Pancreas (tissue), 10 donors: Measurements from ENCODE around the gene AMER3. TPM values are rescaled to one million over a fixed set of nuclear protein-coding genes. Genes with fewer than 3 reads are reported as not detected.

ENCODE experiments used
- ATAC-seq, 4 donors: fragments of 200-7000 bp; cut with Tn5 transposase; one replicate each; pipeline versions ENCODE4 v1.8.0 to v1.9.1; 2020; ENCODE audit warnings: mild to moderate bottlenecking in 4 of 4, moderate library complexity in 4 of 4
- DNase-seq, 6 donors: peaks; one replicate each; pipeline ENCODE4 v3.0.0-alpha.2; 2020
- FAIRE-seq: peaks from 2 replicates; lab custom pipeline; 2012; peaks lifted over from hg19 to GRCh38; lab: Jason Lieb, UNC
- H3K27ac ChIP-seq, 4 donors: fragments of 200-600 bp; sonication (generic); 1 replicate in 3 of 4; 2 replicates in 1 of 4; pipeline versions ENCODE4 v1.5.0 to v1.8.0; 2020
- H3K27me3 ChIP-seq, 4 donors: fragments of 200-600 bp; one replicate each; pipeline ENCODE4 v1.8.0; 2021
- H3K36me3 ChIP-seq, 3 donors: fragments of 200-600 bp; sonication (generic) in 1 of 3; one replicate each; pipeline versions ENCODE4 v1.5.0 to v1.8.0; 2020 to 2021
- H3K4me1 ChIP-seq, 3 donors: fragments of 200-600 bp; one replicate each; pipeline ENCODE4 v1.8.0; 2021
- H3K4me3 ChIP-seq, 4 donors: fragments of 200-600 bp; sonication (generic) in 2 of 4; one replicate each; pipeline versions ENCODE4 v1.5.0 to v1.8.0; 2020 to 2021
- H3K9me3 ChIP-seq, 4 donors: fragments of 200-600 bp; one replicate each; pipeline ENCODE4 v1.8.0; 2021
- CTCF ChIP-seq, 4 donors: fragments of 200-600 bp; sonication (generic) in 3 of 4; IDR thresholded peaks; one replicate each; pipeline versions ENCODE4 v1.5.0 to v1.8.0; 2021; ENCODE audit warnings: antibody characterized with exemption in 4 of 4
- WGBS, 2 donors: extraction: QIAGEN DNeasy Blood & Tissue Kit; methylation state at CpG; one replicate each; pipeline ENCODE4 v1.1.7; 2013; 5-methylcytosine and 5-hydroxymethylcytosine counted together
- intact Hi-C, 3 donors: fragments of 100-400 bp; cut with DNase I; formaldehyde crosslinking; loops; one replicate each; pipeline versions ENCODE4 v1.11.1 to v1.14.2; 2022
- polyA plus RNA-seq, 2 donors: library from polyadenylated mRNA; stranded (reverse); fragments of 200-250 nt; gene quantifications; one replicate each; pipeline ENCODE4 v1.2.3, GENCODE V29; 2013
- total RNA-seq, 6 donors: library from RNA; stranded (reverse); fragmentation: NEBNext Ultra II Directional in 4 of 6; extraction: Animal tissue kit (Norgen Biotek cat#: 25700) in 4 of 6; gene quantifications; one replicate each; pipeline versions ENCODE4 v1.2.1 to v1.2.4, GENCODE V29; 2021 to 2023
- donor health status: healthy with polysubstance abuse.
- donor health status: DM: no; HTN: no; CAD: no; lungs with moderate emphysema.
- donor health status: DM: no; HTN: no; CAD: no.
- donor health status: control.
- donor health status: control.
- donor health status: Bipolar disorder and iron deficiency.
- donor health status: DM: yes; HTN: yes; CAD: no.
- donor health status: DM: no; HTN: no; CAD: no.
- donor health status: DM: no; HTN: no; CAD: no.
- donor health status: DM: yes; HTN: yes; CAD: no.

The AMER3 gene
- total and polyA plus RNA-seq, 8 donors = 0.25 to 2.1 (median 0.74) TPM

GRCh38 chr2:130740671-130741070, 14.7 kb upstream of the AMER3 start:
- Histone ChIP-seq H3K36me3 (no peaks in the 10 kb centered on the region), H3K9me3 (no peaks in the 10 kb centered on the region), H3K4me1 (no peaks in the 10 kb centered on the region), H3K4me3 (no peak overlapping the region), H3K27ac (no peak overlapping the region), H3K27me3 (no peaks in the 10 kb centered on the region)
- no peak for FAIRE-seq
- intact Hi-C loops = no loop called here
- no peak for TF ChIP-seq CTCF (IDR thresholded peaks at IDR 0.05)
- ATAC-seq = no peak
- 87 to 88% methylated on average over 12 of the region's 12 CpGs for WGBS, 2 donors
- no peak for DNase-seq

- H3K27me3 ChIP-seq = no peaks in the 10 kb centered on the region
- H3K27ac ChIP-seq = no peak overlapping the region
- DNase-seq = no peak
- FAIRE-seq = no peak
- no peaks in the 10 kb centered on the region for H3K4me1 ChIP-seq
- 85 to 88% methylated on average over 8 of the region's 8 CpGs for WGBS, 2 donors
- H3K9me3 ChIP-seq = no peaks in the 10 kb centered on the region
- no peaks in the 10 kb centered on the region for H3K36me3 ChIP-seq
- intact Hi-C loops = no loop called here
- no peak for ATAC-seq
- H3K4me3 ChIP-seq = no peak overlapping the region
- TF ChIP-seq CTCF (IDR thresholded peaks at IDR 0.05) = no peak
Observed at GRCh38 chr2:130743278-130743677, 12.1 kb upstream of the AMER3 start.

- no peak for DNase-seq
- no peak overlapping the region for H3K27ac ChIP-seq
- no peaks in the 10 kb centered on the region for H3K9me3 ChIP-seq
- FAIRE-seq = no peak
- intact Hi-C loops = no loop called here
- H3K36me3 ChIP-seq = no peaks in the 10 kb centered on the region
- H3K4me3 ChIP-seq = no peak overlapping the region
- no peaks in the 10 kb centered on the region for H3K27me3 ChIP-seq
- WGBS, 2 donors = 49 to 52% methylated on average over 19 to 20 of the region's 20 CpGs
- TF ChIP-seq CTCF (IDR thresholded peaks at IDR 0.05) = no peak
- peak in 3 of 4 donors; percentile 58 to 94 (median 85) for ATAC-seq
- no peaks in the 10 kb centered on the region for H3K4me1 ChIP-seq
Observed at GRCh38 chr2:130744287-130745117, 10.8 kb upstream of the AMER3 start.

- Histone ChIP-seq H3K27me3 (no peaks in the 10 kb centered on the region), H3K27ac (no peak overlapping the region), H3K9me3 (no peaks in the 10 kb centered on the region), H3K4me3 (no peak overlapping the region), H3K36me3 (no peaks in the 10 kb centered on the region), H3K4me1 (no peaks in the 10 kb centered on the region)
- DNase-seq (no peak), ATAC-seq (no peak), FAIRE-seq (no peak)
- WGBS, 2 donors = 88 to 89% methylated on average over 9 of the region's 9 CpGs
- TF ChIP-seq CTCF (IDR thresholded peaks at IDR 0.05) = no peak
- intact Hi-C loops = no loop called here
Observed at GRCh38 chr2:130749078-130749477, 6.3 kb upstream of the AMER3 start.

- no peak for TF ChIP-seq CTCF (IDR thresholded peaks at IDR 0.05)
- FAIRE-seq (no peak), ATAC-seq (no peak), DNase-seq (no peak)
- H3K9me3 ChIP-seq = no peaks in the 10 kb centered on the region
- WGBS, 2 donors = 86 to 88% methylated on average over 6 of the region's 6 CpGs
- no peak overlapping the region for H3K27ac ChIP-seq
- intact Hi-C loops = no loop called here
- H3K36me3 ChIP-seq = no peaks in the 10 kb centered on the region
- H3K4me1 ChIP-seq = no peaks in the 10 kb centered on the region
- H3K4me3 ChIP-seq = no peak overlapping the region
- H3K27me3 ChIP-seq = no peaks in the 10 kb centered on the region
Observed at GRCh38 chr2:130749641-130750040, 5.7 kb upstream of the AMER3 start.
